Liver (tissue), 3 donors: ENCODE data around the gene MGAT3.

ENCODE experiments used
- CTCF ChIP-seq: fragments of 150-350 bp; IDR thresholded peaks from 2 replicates; pipeline ENCODE4 v1.5.1; 2017; ENCODE audit warnings: improper control_type of control experiment, low read depth, low read length; ENCODE audit not compliant: missing input control
- EGR1 ChIP-seq, 2 donors: IDR thresholded peaks; 2 replicates each; pipeline ENCODE4 v1.6.1; 2016 to 2018; ENCODE audit warnings: antibody characterized with exemption in 2 of 2, low read depth in 2 of 2
- HNF4A ChIP-seq, 2 donors: conservative IDR thresholded peaks; 2 replicates each; pipeline ENCODE4 v1.6.1; 2016; ENCODE audit warnings: antibody characterized with exemption in 2 of 2, mild to moderate bottlenecking in 2 of 2
- HNF4G ChIP-seq: IDR thresholded peaks from 2 replicates; pipeline ENCODE4 v1.6.1; 2016; ENCODE audit warnings: antibody characterized with exemption
- MAX ChIP-seq: IDR thresholded peaks from 2 replicates; pipeline ENCODE4 v1.6.1; 2016; ENCODE audit warnings: antibody characterized with exemption
- RAD21 ChIP-seq, 2 donors: IDR thresholded peaks; 2 replicates each; pipeline ENCODE4 v1.6.1; 2016; ENCODE audit warnings: antibody characterized with exemption in 2 of 2, mild to moderate bottlenecking in 2 of 2
- REST ChIP-seq: IDR thresholded peaks from 2 replicates; pipeline ENCODE4 v1.6.1; 2016; ENCODE audit warnings: antibody characterized with exemption, mild to moderate bottlenecking
- RXRA ChIP-seq, 2 donors: IDR thresholded peaks; 2 replicates each; pipeline ENCODE4 v1.6.1; 2017 to 2018; ENCODE audit warnings: antibody characterized with exemption in 2 of 2, mild to moderate bottlenecking in 1 of 2
- SP1 ChIP-seq: IDR thresholded peaks from 2 replicates; pipeline ENCODE4 v1.6.1; 2018; ENCODE audit warnings: antibody characterized with exemption, mild to moderate bottlenecking
- YY1 ChIP-seq: IDR thresholded peaks from 2 replicates; pipeline ENCODE4 v1.6.1; 2016; ENCODE audit warnings: antibody characterized with exemption, mild to moderate bottlenecking
- donor health status: healthy.
- donor health status: healthy.

GRCh38 chr22:39532215-39533073 is 75.6 kb downstream of the MGAT3 start, which contains the start of gene RPS19BP1:
- TF ChIP-seq SP1 (peak; percentile 87), CTCF (no peak), MAX (peak; percentile 99), RXRA (IDR thresholded peaks at IDR 0.05) (peak; percentile 60 to 74), EGR1 (IDR thresholded peaks at IDR 0.05; ENCODE audit: low read depth in 2 of 2) (peak; percentile 95), REST (peak; percentile 91), RAD21 (IDR thresholded peaks at IDR 0.05) (peak; percentile 30 to 48), YY1 (peak; percentile 97), HNF4G (peak; percentile 25), HNF4A (conservative IDR thresholded peaks at IDR 0.05) (peak; percentile 59 to 83)
